ENCODE measurements around the gene ADAMTSL1.
"Not testable (repeated sequence)": the region's sequence is repeated elsewhere in the genome, so short reads cannot be mapped to it uniquely, and the experiment has no call there.

The ADAMTSL1 gene

GRCh38 chr9:18922161-18922885 lies 448.4 kb downstream of the ADAMTSL1 start:
- no peak for DNase-seq (ENCODE audit: low read depth in 1 of 2, low spot score in 1 of 2)

- DNase-seq (ENCODE audit: low read depth in 1 of 2, low spot score in 1 of 2) = no peak
Observed at GRCh38 chr9:18923167-18923566, 449.2 kb downstream of the ADAMTSL1 start.

- DNase-seq (ENCODE audit: low read depth in 1 of 2, low spot score in 1 of 2) = no peak
Observed at GRCh38 chr9:18923671-18924430, 449.9 kb downstream of the ADAMTSL1 start.

DNA sequence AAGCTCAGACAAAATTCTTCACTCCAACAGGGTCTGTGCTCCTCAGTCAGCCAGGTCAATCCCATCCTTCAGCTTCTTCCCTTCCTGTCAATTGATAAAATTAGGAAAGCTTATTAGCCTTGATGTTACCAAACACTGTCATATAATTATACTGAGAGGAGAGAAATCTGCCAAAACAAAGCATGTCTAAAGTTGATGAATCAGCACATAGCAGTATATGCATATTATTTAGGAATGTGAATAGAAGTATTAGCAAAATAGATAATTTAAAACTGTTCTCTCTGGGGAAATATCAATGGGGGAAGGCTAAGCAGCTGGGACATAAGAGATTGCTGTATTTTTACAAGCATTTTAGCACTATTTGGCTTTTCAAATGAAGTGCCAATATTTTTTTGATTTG lies 451.9 kb downstream of the ADAMTSL1 start:
- DNase-seq (ENCODE audit: low read depth in 1 of 2, low spot score in 1 of 2) = no peak

GRCh38 chr9:18926513-18926912 lies 452.6 kb downstream of the ADAMTSL1 start:
- no peak for DNase-seq (ENCODE audit: low read depth in 1 of 2, low spot score in 1 of 2)

DNA sequence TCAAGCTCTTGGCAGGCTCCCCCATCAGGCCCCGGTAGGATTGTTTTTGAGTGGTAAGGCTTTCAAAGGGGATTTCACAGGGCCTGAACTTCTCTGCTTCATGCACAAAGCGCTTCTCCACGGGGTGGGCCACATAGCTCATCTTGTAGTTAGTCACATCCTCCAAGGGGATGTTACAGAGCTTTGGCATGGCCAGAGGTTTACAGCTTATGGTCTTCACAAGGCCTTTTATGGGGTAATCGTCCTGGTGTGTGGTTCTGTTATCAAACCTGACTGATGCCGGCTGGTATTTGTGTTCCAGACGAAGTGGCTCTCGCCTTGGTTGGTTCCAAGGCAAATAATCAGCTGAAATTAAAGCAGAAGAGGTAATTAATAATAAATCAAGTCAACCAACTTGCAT lies 454.8 kb downstream of the ADAMTSL1 start:
- no peak for DNase-seq (ENCODE audit: low read depth in 1 of 2, low spot score in 1 of 2)

DNA sequence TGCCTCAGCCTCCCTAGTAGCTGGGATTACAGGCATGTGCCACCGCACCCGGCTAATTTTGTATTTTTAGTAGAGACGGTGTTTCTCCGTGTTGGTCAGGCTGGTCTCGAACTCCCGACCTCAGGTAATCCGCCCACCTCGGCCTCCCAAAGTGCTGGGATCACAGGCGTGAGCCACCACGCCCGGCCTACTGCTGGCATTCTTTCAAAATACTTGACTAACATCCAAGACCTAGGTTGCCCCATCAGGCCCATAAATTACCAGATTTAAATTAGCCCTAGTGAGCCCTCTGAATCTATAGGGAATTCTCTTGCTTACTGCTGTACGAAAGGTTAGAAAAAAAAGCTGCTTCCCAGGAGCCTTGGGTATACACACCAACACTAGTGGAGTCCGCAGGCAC lies 456.7 kb downstream of the ADAMTSL1 start:
- DNase-seq (ENCODE audit: low read depth in 1 of 2, low spot score in 1 of 2) = not testable (repeated sequence)

DNA sequence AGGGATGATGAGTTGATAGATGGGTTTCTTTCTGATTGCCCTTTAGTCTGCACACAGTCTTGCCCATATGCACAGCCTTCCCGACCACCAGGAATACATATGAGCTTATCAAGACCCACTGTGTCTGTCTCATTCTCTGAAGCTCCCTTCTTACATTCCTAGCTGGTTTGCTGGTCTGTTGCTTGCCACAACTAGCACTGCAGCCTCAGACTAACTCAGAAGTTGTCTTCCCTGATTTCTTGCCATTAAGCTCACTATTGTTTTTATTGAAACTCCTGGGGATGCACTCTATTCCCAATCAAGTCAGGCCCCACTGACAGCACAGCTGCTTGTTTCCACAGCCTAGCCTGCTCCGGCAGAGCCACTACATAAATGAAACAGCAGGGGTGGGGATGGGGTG lies 461.6 kb downstream of the ADAMTSL1 start:
- no peak for DNase-seq (ENCODE audit: low read depth in 1 of 2, low spot score in 1 of 2)

DNA sequence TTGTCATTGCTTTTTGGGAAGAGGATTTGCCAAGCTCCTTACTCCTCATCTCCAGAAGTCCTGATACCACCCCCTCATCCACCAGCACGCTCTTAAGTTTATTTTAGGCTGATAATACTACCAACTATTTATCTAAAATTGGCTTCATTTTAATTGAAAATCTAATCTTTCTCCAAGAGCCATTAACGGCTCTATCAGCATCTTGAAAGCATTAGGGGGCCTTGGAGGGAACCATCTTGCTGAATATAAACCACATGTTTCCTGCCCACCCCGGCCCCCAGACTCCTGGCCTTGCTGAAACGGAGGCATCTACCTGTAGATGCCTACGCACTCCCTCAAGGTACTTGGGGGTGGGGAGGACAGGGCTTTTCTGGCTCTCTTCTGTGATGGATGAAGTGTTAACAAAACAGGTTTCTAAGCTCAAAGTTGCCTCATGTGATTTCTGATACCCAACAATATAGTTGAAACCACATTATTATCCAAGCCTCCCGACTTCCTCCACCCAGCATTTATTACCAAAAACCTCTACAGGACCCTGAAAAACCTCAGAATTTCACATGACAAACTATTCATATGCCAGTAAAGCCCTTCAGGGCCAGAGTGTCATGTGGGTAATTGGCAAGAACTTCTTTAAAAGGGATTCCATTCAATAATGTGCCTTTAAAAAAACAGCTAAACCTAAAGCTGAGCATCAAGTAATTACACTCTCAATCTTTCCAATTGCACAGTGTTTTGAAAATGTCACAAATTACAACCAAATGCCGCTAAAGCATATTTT lies 462.3 kb downstream of the ADAMTSL1 start:
- DNase-seq (ENCODE audit: low read depth in 1 of 2, low spot score in 1 of 2) = no peak

DNA sequence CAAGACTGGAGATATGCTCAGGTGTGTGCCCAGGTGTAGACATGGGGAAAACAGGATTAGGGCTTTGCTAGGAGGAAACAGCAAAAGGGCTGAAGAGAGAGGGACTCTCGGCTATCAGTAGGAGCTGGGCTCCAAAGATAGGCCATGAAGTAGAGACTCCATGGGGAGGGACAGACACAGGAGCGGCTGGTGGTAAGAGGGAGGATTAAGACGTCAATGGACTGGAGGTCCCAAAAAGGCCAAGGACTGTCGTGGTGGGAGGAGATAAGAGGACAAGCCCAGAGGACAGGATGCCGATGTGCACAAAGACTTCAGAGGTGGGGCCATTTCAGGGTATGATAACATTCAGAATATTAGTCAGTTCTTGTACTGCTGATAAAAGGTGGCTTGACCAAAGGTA lies 466.0 kb downstream of the ADAMTSL1 start:
- DNase-seq (ENCODE audit: low read depth in 1 of 2, low spot score in 1 of 2) = no peak

DNA sequence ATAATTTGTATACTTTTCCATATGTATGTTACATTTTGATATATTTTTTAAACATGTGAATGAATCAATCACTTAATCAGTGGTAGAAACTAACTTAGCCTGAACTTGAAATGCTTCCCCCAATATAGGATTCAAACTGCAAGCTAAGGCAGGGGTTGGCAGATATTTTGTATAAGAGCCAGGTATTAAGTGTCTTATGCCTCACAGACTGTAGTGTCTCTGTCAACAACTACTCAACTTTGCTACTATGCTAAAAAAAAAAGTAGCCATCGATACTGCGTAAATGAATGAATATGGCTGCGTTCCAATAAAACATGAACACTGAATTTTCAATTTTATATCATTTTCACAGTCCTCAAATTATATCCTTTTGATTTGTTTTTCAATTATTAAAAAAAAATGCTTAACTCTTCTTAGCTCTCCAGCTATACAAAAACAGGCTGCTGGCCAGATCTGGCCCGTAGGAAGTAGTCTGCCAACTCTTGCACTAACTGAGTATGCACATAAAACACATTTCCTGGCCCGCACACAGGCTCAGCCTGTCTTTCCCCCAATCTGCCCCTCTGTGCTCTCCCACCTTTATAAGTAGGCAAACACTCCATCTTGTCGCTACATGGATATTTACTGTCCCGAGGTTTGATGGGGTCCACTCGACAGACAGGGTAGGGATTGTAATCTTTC lies 467.2 kb downstream of the ADAMTSL1 start:
- no peak for DNase-seq (ENCODE audit: low read depth in 1 of 2, low spot score in 1 of 2)

GRCh38 chr9:18942801-18943200 lies 468.8 kb downstream of the ADAMTSL1 start:
- no peak for DNase-seq (ENCODE audit: low read depth in 1 of 2, low spot score in 1 of 2)

DNA sequence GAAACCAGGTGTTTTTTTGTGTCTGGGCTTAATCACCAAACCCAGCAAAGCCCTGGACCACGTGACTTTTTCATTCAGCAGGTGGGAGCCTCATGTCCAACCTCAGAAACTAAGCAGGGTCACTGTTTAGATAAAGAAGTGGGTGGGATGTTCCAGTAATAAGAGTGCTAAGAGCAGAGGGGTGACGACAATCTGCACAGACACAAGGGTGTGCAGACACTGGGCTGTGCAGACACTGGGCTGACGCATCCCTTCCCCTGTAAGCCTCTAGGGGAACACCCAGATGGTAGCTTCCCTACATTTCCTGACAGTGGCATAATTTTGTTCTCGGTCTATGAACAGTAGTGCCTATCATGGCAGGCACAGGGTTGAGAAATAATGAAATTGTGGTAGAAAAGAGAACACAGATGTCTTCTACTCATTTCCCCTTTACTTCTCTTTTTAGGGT lies 474.0 kb downstream of the ADAMTSL1 start:
- no peak for DNase-seq (ENCODE audit: low read depth in 1 of 2, low spot score in 1 of 2)

DNA sequence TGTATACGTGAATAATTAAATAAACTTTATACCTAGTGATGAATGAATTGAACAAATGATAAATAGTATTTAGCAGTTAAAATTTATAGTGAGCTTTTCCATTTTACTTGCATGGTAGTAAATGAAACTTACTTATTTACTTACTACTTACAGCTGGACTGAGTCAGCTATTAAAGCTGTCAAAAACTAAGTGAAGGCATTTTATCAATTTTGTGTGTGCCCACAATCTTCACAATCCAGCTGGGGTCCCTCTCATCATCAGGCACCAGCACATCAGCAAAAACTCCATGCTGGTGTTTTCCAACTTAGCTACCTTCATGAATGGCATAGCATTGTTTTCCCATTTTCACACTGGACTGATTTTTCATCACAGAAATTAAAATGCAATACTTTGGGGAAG lies 478.0 kb downstream of the ADAMTSL1 start:
- no peak for DNase-seq (ENCODE audit: low read depth in 1 of 2, low spot score in 1 of 2)

DNA sequence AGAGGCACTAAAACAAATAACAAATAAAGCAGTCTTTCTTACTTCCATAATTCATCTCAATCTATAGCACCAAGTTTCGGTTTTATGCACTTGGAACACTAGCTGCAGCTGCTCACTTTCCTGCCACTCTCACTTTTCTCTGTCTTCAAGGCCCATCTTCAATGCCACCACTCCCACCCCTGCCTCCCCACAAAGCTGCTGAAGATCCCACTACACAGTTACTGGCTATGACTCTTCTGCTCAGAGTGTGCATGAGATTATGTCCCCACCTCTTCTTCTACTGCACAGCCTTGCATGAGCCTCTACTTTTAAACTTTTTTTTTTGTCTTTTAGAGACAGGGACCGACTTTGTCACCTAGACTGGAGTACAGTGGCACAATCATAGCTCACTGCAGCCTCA lies 481.7 kb downstream of the ADAMTSL1 start:
- no peak for DNase-seq (ENCODE audit: low read depth in 1 of 2, low spot score in 1 of 2)
